MM.1S (cell line): Measurements from ENCODE around the gene LZTFL1.

Experiments used
- DNase-seq: peaks from one replicate; pipeline ENCODE4 v3.0.0-alpha.2; 2015
- H2AFZ ChIP-seq: fragments of 300-600 bp; sonication (generic); 2 replicates; pipeline ENCODE4 v1.6.0; 2016; ENCODE audit warnings: antibody characterized with exemption, low read length
- H3F3A ChIP-seq: fragments of 300-600 bp; sonication (generic); 2 replicates; pipeline ENCODE4 v1.6.1; 2016; ENCODE audit warnings: mild to moderate bottlenecking, antibody characterized with exemption, low read length, moderate library complexity, mixed read lengths; ENCODE audit not compliant: insufficient read depth
- H3K27ac ChIP-seq: fragments of 300-600 bp; sonication (generic); 2 replicates; pipeline ENCODE4 v1.5.1; 2016; ENCODE audit warnings: mild to moderate bottlenecking, low read length
- H3K27me3 ChIP-seq: fragments of 300-600 bp; sonication (generic); replicated peaks from 2 replicates; pipeline ENCODE4 v1.6.0; 2016; ENCODE audit warnings: low read length; ENCODE audit not compliant: insufficient read depth
- H3K36me3 ChIP-seq: fragments of 300-600 bp; sonication (generic); replicated peaks from 2 replicates; pipeline ENCODE4 v1.6.1; 2016; ENCODE audit warnings: mild to moderate bottlenecking, low read length, mixed read lengths; ENCODE audit not compliant: insufficient read depth
- H3K4me1 ChIP-seq: fragments of 300-600 bp; sonication (generic); 2 replicates; pipeline ENCODE4 v1.6.1; 2016; ENCODE audit warnings: low read length, mixed read lengths
- H3K4me2 ChIP-seq: fragments of 300-600 bp; sonication (generic); 2 replicates; pipeline ENCODE4 v1.6.0; 2016; ENCODE audit warnings: low read depth, low read length
- H3K4me3 ChIP-seq: fragments of 300-600 bp; sonication (generic); 2 replicates; pipeline ENCODE4 v1.5.1; 2016; ENCODE audit warnings: low read length, mixed read lengths
- H3K79me2 ChIP-seq: fragments of 300-600 bp; sonication (generic); 2 replicates; pipeline ENCODE4 v1.6.1; 2016; ENCODE audit warnings: mixed run types, low read length, mixed read lengths
- H3K9ac ChIP-seq: fragments of 300-600 bp; sonication (generic); 2 replicates; pipeline ENCODE4 v1.6.1; 2016; ENCODE audit warnings: low read length, mixed read lengths
- H3K9me2 ChIP-seq: fragments of 300-600 bp; sonication (generic); replicated peaks from 2 replicates; pipeline ENCODE4 v1.6.1; 2016; ENCODE audit warnings: mild to moderate bottlenecking, low read length, mixed read lengths; ENCODE audit not compliant: insufficient read depth
- H3K9me3 ChIP-seq: fragments of 300-600 bp; sonication (generic); replicated peaks from 2 replicates; pipeline ENCODE4 v1.6.1; 2016; ENCODE audit warnings: mild to moderate bottlenecking, low read length, mixed read lengths; ENCODE audit not compliant: insufficient read depth
- H4K20me1 ChIP-seq: fragments of 300-600 bp; sonication (generic); 2 replicates; pipeline ENCODE4 v1.6.1; 2016; ENCODE audit warnings: mild to moderate bottlenecking, low read length, moderate library complexity, mixed read lengths; ENCODE audit not compliant: insufficient read depth
- EZH2 ChIP-seq: fragments of 300-600 bp; sonication (generic); optimal IDR thresholded peaks from 2 replicates; pipeline ENCODE3; 2017; ENCODE audit warnings: low read depth, mild to moderate bottlenecking, antibody characterized with exemption, low read length, mixed read lengths
- EZH2phosphoT487 ChIP-seq: fragments of 300-600 bp; sonication (generic); IDR thresholded peaks from 2 replicates; pipeline ENCODE4 v1.6.1; 2018; ENCODE audit warnings: antibody characterized with exemption, low read length
- TF ChIP-seq, protein P1 (sequence below): fragments of 300-600 bp; sonication (generic); IDR thresholded peaks from 2 replicates; pipeline ENCODE4 v1.5.1; 2016; ENCODE audit warnings: antibody characterized with exemption, low read length, mixed read lengths

The LZTFL1 gene

DNA sequence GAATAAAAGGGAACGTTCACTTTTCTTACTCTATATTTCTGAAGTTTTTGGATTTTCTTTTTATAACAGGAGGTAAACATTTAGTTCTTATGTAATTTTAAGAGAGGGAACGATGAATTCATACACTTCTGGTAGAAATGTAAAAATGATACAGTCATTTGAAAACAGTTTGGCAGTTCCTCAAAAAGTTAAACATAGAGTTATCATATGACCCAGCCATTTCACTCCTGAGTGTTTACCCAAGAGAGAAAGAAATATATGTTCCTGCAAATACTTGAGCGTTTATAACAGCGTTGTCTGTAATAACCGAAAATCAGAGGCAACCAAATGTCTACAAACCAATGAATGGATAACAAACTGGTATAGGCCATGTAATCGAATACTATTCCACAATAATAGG is 23.6 kb upstream of the LZTFL1 start:
- H3K4me1 ChIP-seq, result peaks cover 33% of the 10 kb centered on the region
- H3F3A ChIP-seq, result peaks cover 22% of the 10 kb centered on the region
- TF ChIP-seq, protein P1, sequence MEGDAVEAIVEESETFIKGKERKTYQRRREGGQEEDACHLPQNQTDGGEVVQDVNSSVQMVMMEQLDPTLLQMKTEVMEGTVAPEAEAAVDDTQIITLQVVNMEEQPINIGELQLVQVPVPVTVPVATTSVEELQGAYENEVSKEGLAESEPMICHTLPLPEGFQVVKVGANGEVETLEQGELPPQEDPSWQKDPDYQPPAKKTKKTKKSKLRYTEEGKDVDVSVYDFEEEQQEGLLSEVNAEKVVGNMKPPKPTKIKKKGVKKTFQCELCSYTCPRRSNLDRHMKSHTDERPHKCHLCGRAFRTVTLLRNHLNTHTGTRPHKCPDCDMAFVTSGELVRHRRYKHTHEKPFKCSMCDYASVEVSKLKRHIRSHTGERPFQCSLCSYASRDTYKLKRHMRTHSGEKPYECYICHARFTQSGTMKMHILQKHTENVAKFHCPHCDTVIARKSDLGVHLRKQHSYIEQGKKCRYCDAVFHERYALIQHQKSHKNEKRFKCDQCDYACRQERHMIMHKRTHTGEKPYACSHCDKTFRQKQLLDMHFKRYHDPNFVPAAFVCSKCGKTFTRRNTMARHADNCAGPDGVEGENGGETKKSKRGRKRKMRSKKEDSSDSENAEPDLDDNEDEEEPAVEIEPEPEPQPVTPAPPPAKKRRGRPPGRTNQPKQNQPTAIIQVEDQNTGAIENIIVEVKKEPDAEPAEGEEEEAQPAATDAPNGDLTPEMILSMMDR, result no peak
- no peak for TF ChIP-seq EZH2
- TF ChIP-seq EZH2phosphoT487, result no peak
- DNase-seq, result no peak
- no peak overlapping the region for H3K27ac ChIP-seq
- no peaks in the 10 kb centered on the region for H3K9me3 ChIP-seq
- H3K36me3 ChIP-seq, result no peaks in the 10 kb centered on the region
- no peaks in the 10 kb centered on the region for H3K27me3 ChIP-seq
- H3K4me2 ChIP-seq, result no peak overlapping the region
- H3K9ac ChIP-seq, result no peak overlapping the region
- no peaks in the 10 kb centered on the region for H3K9me2 ChIP-seq
- H3K4me3 ChIP-seq, result no peak overlapping the region
- no peaks in the 10 kb centered on the region for H3K79me2 ChIP-seq
- no peak overlapping the region for H2AFZ ChIP-seq
- H4K20me1 ChIP-seq, result no peaks in the 10 kb centered on the region

DNA sequence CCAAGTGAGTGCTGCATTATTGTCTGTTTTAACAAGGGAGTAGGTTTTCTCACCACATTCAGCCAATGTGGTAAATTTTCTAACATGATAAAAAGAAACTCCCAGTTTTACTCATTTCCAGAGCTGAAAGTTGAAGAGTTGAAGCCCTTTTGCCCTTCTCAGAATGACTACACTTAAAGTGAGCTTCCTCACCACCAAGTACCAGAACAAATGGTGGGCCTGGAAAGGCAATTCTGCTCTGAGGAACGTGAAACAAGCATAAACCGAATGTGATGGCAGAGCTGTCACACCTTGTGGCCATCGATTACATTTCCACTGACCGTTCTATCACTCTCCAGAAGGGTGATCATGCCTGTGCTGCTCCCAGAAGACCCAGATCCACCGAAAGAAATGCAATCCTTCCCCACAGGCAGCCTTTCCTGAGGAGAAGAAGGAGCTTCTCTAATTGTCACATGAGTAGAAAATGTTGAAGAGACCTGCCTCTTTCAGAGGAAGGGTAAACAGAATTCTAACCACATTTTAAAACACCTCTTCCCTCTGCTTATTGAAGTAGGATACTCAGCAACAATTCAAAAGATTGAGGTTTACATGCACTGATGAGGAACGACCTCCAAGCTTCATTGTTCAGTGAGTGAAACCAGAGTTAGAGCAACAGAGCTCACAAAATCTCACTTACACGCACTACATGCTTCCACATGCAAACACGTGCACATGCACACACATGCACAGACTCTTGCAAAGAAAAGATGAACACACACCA is 23.0 kb upstream of the LZTFL1 start:
- Histone ChIP-seq H3K4me1 (peaks cover 33% of the 10 kb centered on the region), H3F3A (peaks cover 16% of the 10 kb centered on the region), H3K4me2 (no peak overlapping the region), H3K4me3 (no peak overlapping the region), H3K79me2 (no peaks in the 10 kb centered on the region), H4K20me1 (no peaks in the 10 kb centered on the region), H2AFZ (no peak overlapping the region), H3K9me2 (no peaks in the 10 kb centered on the region), H3K27me3 (no peaks in the 10 kb centered on the region), H3K36me3 (no peaks in the 10 kb centered on the region), H3K9ac (no peak overlapping the region), H3K27ac (no peak overlapping the region), H3K9me3 (no peaks in the 10 kb centered on the region)
- TF ChIP-seq EZH2phosphoT487 (no peak), EZH2 (no peak)
- TF ChIP-seq, protein P1, result no peak
- DNase-seq, result no peak

DNA sequence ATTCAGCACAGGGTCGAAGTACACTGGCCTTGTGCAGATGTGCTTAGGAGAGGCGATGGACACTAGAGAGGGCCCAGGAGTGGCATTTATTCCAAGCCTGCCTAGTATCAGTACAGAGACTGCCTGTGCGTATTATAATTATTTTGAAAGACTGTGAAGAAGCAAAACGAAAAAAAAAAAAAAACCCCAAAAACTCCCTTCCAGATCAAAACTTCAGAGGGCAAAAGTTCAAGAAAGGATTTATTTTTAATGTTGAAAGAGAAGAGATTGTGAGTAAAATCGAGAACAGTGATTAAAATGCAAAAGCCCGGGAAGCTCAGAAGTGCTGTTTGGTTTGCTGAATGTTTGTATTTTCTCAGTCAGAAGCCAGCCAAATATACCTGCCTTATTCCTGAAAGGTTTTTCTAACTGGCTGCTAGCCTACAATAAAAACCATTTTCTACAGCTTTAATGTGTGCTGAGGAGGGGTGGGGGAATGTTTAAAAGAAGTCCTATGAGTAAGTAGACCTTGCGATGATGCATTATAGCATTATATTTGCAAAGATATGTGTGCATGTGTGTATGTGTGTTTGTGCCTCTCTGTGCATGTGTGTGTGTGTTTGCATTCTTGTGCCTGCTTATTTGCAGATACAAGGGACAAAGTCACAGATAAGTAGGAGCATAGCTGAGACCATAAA is 19.3 kb upstream of the LZTFL1 start:
- peak overlapping the region; percentile 27; the same call in 1 of the 2 replicates for H3K4me2 ChIP-seq
- H3K36me3 ChIP-seq, result no peaks in the 10 kb centered on the region
- H4K20me1 ChIP-seq, result no peaks in the 10 kb centered on the region
- H3K4me3 ChIP-seq, result no peak overlapping the region
- peaks cover 7% of the 10 kb centered on the region for H3F3A ChIP-seq
- H3K79me2 ChIP-seq, result no peaks in the 10 kb centered on the region
- no peaks in the 10 kb centered on the region for H3K9me2 ChIP-seq
- no peak for TF ChIP-seq EZH2
- TF ChIP-seq, protein P1, result no peak
- no peak for TF ChIP-seq EZH2phosphoT487
- no peaks in the 10 kb centered on the region for H3K9me3 ChIP-seq
- no peak overlapping the region for H3K9ac ChIP-seq
- DNase-seq, result peak; percentile 57
- H3K27ac ChIP-seq, result no peak overlapping the region
- H3K27me3 ChIP-seq, result no peaks in the 10 kb centered on the region
- no peak overlapping the region for H2AFZ ChIP-seq
- peaks cover 15% of the 10 kb centered on the region for H3K4me1 ChIP-seq
